A673 (cell line): ENCODE results near the gene ATG14. TPM values are rescaled to one million over a fixed set of nuclear protein-coding genes. Genes with fewer than 3 reads are reported as not detected.
A peak's percentile ranks its signal among the peaks of the same experiment; 100 is the strongest.

ENCODE experiments used
- BruUV-seq: library from RNA; stranded (reverse); fragments of 400-500 nt; replicated peaks from 2 replicates; lab custom pipeline; 2021; lab: Mats Ljungman, UMichigan
- CTCF ChIA-PET: fragments of 300-600 bp; sonication (Branson Sonifier 250); formaldehyde crosslinking; loops from one replicate; lab custom pipeline; 2022; ENCODE audit warnings: antibody characterized with exemption; lab: Charles Lee
- POLR2A ChIA-PET: fragments of 300-600 bp; sonication (Branson Sonifier 250); formaldehyde crosslinking; loops from one replicate; lab custom pipeline; 2022; ENCODE audit warnings: antibody characterized with exemption; ENCODE audit not compliant: low non-redundant PET; lab: Charles Lee
- DNase-seq: peaks from one replicate; pipeline ENCODE4 v3.0.0-alpha.2; 2015; ENCODE audit warnings: low spot score
- H3K27ac ChIP-seq: fragments of 200-600 bp; sonication (generic); 2 replicates; pipeline ENCODE4 v1.5.1; 2016; ENCODE audit warnings: mixed run types, low read depth, mild to moderate bottlenecking, mixed read lengths, antibody characterized with exemption, low read length; ENCODE audit not compliant: poor library complexity, severe bottlenecking
- H3K27me3 ChIP-seq: fragments of 200-600 bp; sonication (generic); replicated peaks from 2 replicates; pipeline ENCODE4 v1.6.1; 2017; ENCODE audit warnings: mixed run types, low read depth, mild to moderate bottlenecking, mixed read lengths, antibody characterized with exemption, low read length; ENCODE audit not compliant: insufficient read depth, poor library complexity
- H3K36me3 ChIP-seq: fragments of 200-600 bp; sonication (generic); 2 replicates; pipeline ENCODE4 v1.6.1; 2016; ENCODE audit warnings: mixed run types, mild to moderate bottlenecking, mixed read lengths, antibody characterized with exemption, low read length; ENCODE audit not compliant: insufficient read depth, poor library complexity, severe bottlenecking
- H3K4me1 ChIP-seq: fragments of 200-600 bp; sonication (generic); 2 replicates; pipeline ENCODE4 v1.6.1; 2017; ENCODE audit warnings: mixed run types, mild to moderate bottlenecking, mixed read lengths, antibody characterized with exemption, low read length; ENCODE audit not compliant: insufficient read depth, poor library complexity, severe bottlenecking
- H3K4me3 ChIP-seq: fragments of 200-600 bp; sonication (generic); 2 replicates; pipeline ENCODE4 v1.5.1; 2016; ENCODE audit warnings: low read depth, mixed run types, mild to moderate bottlenecking, mixed read lengths, low read length; ENCODE audit not compliant: poor library complexity, severe bottlenecking
- H3K9me3 ChIP-seq: fragments of 200-600 bp; sonication (generic); 2 replicates; pipeline ENCODE4 v1.6.1; 2016; ENCODE audit warnings: mixed run types, low read depth, mild to moderate bottlenecking, mixed read lengths, antibody characterized with exemption, low read length; ENCODE audit not compliant: poor library complexity, severe bottlenecking
- CTCF ChIP-seq: fragments of 300-800, 200-600 bp; sonication (generic); conservative IDR thresholded peaks from 2 replicates; pipeline ENCODE4 v1.5.1; 2017; ENCODE audit warnings: low read depth, mild to moderate bottlenecking, antibody characterized with exemption, low read length, moderate library complexity, mixed read lengths
- EZH2 ChIP-seq: fragments of 200-600 bp; sonication (generic); IDR thresholded peaks from 2 replicates; pipeline ENCODE4 v1.6.1; 2017; ENCODE audit warnings: borderline replicate concordance, low read depth, mild to moderate bottlenecking, mixed read lengths, antibody characterized with exemption, low read length; ENCODE audit not compliant: poor library complexity, severe bottlenecking
- intact Hi-C: fragments of 100-400 bp; cut with micrococcal nuclease; formaldehyde crosslinking; loops from one replicate; pipeline ENCODE4 v1.10.0; 2022; ENCODE audit not compliant: unreplicated experiment
- total RNA-seq: library from RNA; stranded (reverse); gene quantifications from 2 replicates; pipeline ENCODE4 v1.2.3, GENCODE V29; 2021

Gene ATG14
- total RNA-seq, 1 experiment from 2014 or later, result 10.4 TPM

GRCh38 chr14:55356913-55357312 is 54.7 kb downstream of the ATG14 start:
- no peak for DNase-seq
- POLR2A ChIA-PET, result no interaction called here
- Histone ChIP-seq H3K9me3 (no peaks in the 10 kb centered on the region), H3K4me1 (no peaks in the 10 kb centered on the region), H3K36me3 (no peaks in the 10 kb centered on the region), H3K4me3 (no peak overlapping the region), H3K27me3 (no peaks in the 10 kb centered on the region), H3K27ac (no peak overlapping the region)
- intact Hi-C loops, result no loop called here
- CTCF ChIA-PET, result no interaction called here
- TF ChIP-seq CTCF (no peak), EZH2 (no peak)
- BruUV-seq, result no TSS peak

GRCh38 chr14:55355922-55356321 is 55.7 kb downstream of the ATG14 start:
- no peak overlapping the region for H3K27ac ChIP-seq
- H3K9me3 ChIP-seq, result no peaks in the 10 kb centered on the region
- intact Hi-C loops, result no loop called here
- ChIA-PET POLR2A (no interaction called here), CTCF (no interaction called here)
- no peaks in the 10 kb centered on the region for H3K4me1 ChIP-seq
- BruUV-seq, result no TSS peak
- no peaks in the 10 kb centered on the region for H3K36me3 ChIP-seq
- H3K27me3 ChIP-seq, result no peaks in the 10 kb centered on the region
- no peak overlapping the region for H3K4me3 ChIP-seq
- TF ChIP-seq CTCF, result no peak
- TF ChIP-seq EZH2, result no peak
- DNase-seq, result no peak

GRCh38 chr14:55354500-55354899 is 57.1 kb downstream of the ATG14 start:
- ChIA-PET CTCF (interaction anchor here (0.7 to 1.6 kb wide), 6 partner anchors 9 to 141 kb away, joined by 3 to 9 read pairs (median 5); partner anchors contain the start of gene FBXO34), POLR2A (interaction anchor here (0.5 to 0.6 kb wide), 2 partner anchors 44 to 84 kb away, joined by 3 to 4 read pairs; no protein-coding TSS in a partner anchor)
- peaks cover 4% of the 10 kb centered on the region for H3K4me1 ChIP-seq
- BruUV-seq, result no TSS peak
- no peak overlapping the region for H3K4me3 ChIP-seq
- peak; percentile 68 for DNase-seq
- no peaks in the 10 kb centered on the region for H3K9me3 ChIP-seq
- H3K36me3 ChIP-seq, result no peaks in the 10 kb centered on the region
- no peaks in the 10 kb centered on the region for H3K27me3 ChIP-seq
- no peak overlapping the region for H3K27ac ChIP-seq
- intact Hi-C loops, result loop anchor here (1.0 kb wide), 2 partner anchors 83 to 141 kb away; partner anchors contain the start of gene FBXO34
- TF ChIP-seq EZH2, result no peak
- TF ChIP-seq CTCF, result peak; percentile 76
